Neuronal stem cell (in vitro differentiated cells): Measurements from ENCODE around the gene DPEP1.

Source experiments
- DNase-seq: peaks from one replicate; pipeline ENCODE4 v3.0.0-alpha.2; 2013; ENCODE audit warnings: low spot score
- H2AFZ ChIP-seq: one replicate; pipeline ENCODE4 v1.6.1; 2013; ENCODE audit warnings: mild to moderate bottlenecking, low read length, inconsistent platforms
- H2AK5ac ChIP-seq: 2 replicates; pipeline ENCODE4 v1.6.1; 2013; ENCODE audit warnings: low read depth, mild to moderate bottlenecking, inconsistent platforms, low read length, moderate library complexity, mixed read lengths
- H2BK120ac ChIP-seq: 2 replicates; pipeline ENCODE4 v1.6.1; 2013; ENCODE audit warnings: low read depth, mild to moderate bottlenecking, inconsistent platforms, low read length, moderate library complexity, mixed read lengths
- H2BK12ac ChIP-seq: one replicate; pipeline ENCODE4 v1.6.1; 2013; ENCODE audit warnings: low read length, inconsistent platforms
- H2BK15ac ChIP-seq: 2 replicates; pipeline ENCODE4 v1.6.1; 2013; ENCODE audit warnings: mild to moderate bottlenecking, low read length, inconsistent platforms, mixed read lengths
- H2BK5ac ChIP-seq: one replicate; pipeline ENCODE4 v1.6.1; 2013; ENCODE audit warnings: inconsistent platforms, mild to moderate bottlenecking, low read length, moderate library complexity
- H3K14ac ChIP-seq: one replicate; pipeline ENCODE4 v1.6.1; 2013; ENCODE audit warnings: low read length, inconsistent platforms
- H3K18ac ChIP-seq: 2 replicates; pipeline ENCODE4 v1.6.1; 2013; ENCODE audit warnings: low read length, inconsistent platforms
- H3K23ac ChIP-seq: 2 replicates; pipeline ENCODE4 v1.6.1; 2013; ENCODE audit warnings: low read depth, mild to moderate bottlenecking, mixed read lengths, low read length, inconsistent platforms; ENCODE audit not compliant: poor library complexity
- H3K27ac ChIP-seq: replicated peaks from 3 replicates; pipeline ENCODE4 v1.5.1; 2013; ENCODE audit warnings: low read length, inconsistent platforms
- H3K27me3 ChIP-seq, 3 experiments: 2 replicates each; pipeline ENCODE4 v1.6.1; 2013; ENCODE audit warnings: low read length in 3 of 3, mild to moderate bottlenecking in 2 of 3, inconsistent platforms in 1 of 3, low read depth in 1 of 3, mixed read lengths in 1 of 3, moderate library complexity in 1 of 3; ENCODE audit not compliant: control insufficient read depth in 3 of 3, insufficient read depth in 3 of 3
- H3K36me3 ChIP-seq, 2 donors: replicated peaks in 1 of 2; 2 replicates each; pipeline ENCODE4 v1.6.1; 2013; ENCODE audit warnings: low read length in 2 of 2; ENCODE audit not compliant: control insufficient read depth in 2 of 2, insufficient read depth in 2 of 2
- H3K4ac ChIP-seq: 2 replicates; pipeline ENCODE4 v1.6.1; 2013; ENCODE audit warnings: inconsistent platforms, mild to moderate bottlenecking, low read length, moderate library complexity
- H3K4me1 ChIP-seq, 2 donors: 1 replicate in 1 of 2; 2 replicates in 1 of 2; pipeline ENCODE4 v1.6.1; 2013; ENCODE audit warnings: low read length in 2 of 2, low read depth in 1 of 2; ENCODE audit not compliant: control insufficient read depth in 2 of 2, insufficient read depth in 1 of 2
- H3K4me2 ChIP-seq: one replicate; pipeline ENCODE4 v1.6.1; 2013; ENCODE audit warnings: mild to moderate bottlenecking, low read length, inconsistent platforms; ENCODE audit not compliant: insufficient read depth, poor library complexity, severe bottlenecking
- H3K4me3 ChIP-seq, 2 donors: 2 replicates each; pipeline ENCODE4 v1.5.1; 2013; ENCODE audit warnings: low read length in 2 of 2, mild to moderate bottlenecking in 2 of 2, inconsistent platforms in 1 of 2, moderate library complexity in 1 of 2
- H3K79me1 ChIP-seq: one replicate; pipeline ENCODE4 v1.6.1; 2013; ENCODE audit warnings: low read depth, mild to moderate bottlenecking, inconsistent platforms, low read length, moderate library complexity
- H3K9ac ChIP-seq: one replicate; pipeline ENCODE4 v1.6.1; 2013; ENCODE audit warnings: mild to moderate bottlenecking, low read depth, low read length, inconsistent platforms; ENCODE audit not compliant: poor library complexity
- H3K9me3 ChIP-seq, 2 donors: replicated peaks in 1 of 2; 2 replicates each; pipeline versions ENCODE3 to v1.6.1; 2013; ENCODE audit warnings: low read length in 2 of 2, mild to moderate bottlenecking in 2 of 2, inconsistent platforms in 1 of 2, low read depth in 1 of 2, mixed read lengths in 1 of 2, moderate library complexity in 1 of 2; ENCODE audit not compliant: control insufficient read depth in 2 of 2, insufficient read depth in 1 of 2
- H4K8ac ChIP-seq: one replicate; pipeline ENCODE4 v1.6.1; 2013; ENCODE audit warnings: low read depth, mild to moderate bottlenecking, inconsistent platforms, low read length, moderate library complexity
- H4K91ac ChIP-seq: one replicate; pipeline ENCODE4 v1.6.1; 2013; ENCODE audit warnings: low read length, low read depth, mild to moderate bottlenecking, inconsistent platforms; ENCODE audit not compliant: poor library complexity
- whole genome bisulfite sequencing, 2 donors: extraction: QIAGEN DNeasy Blood & Tissue Kit; methylation state at CpG; one replicate each; pipeline ENCODE4 v1.1.7; 2013; ENCODE audit warnings: missing lambda C conversion rate in 2 of 2, mixed read lengths in 1 of 2; ENCODE audit not compliant: insufficient read length in 2 of 2, insufficient replicate concordance in 1 of 2; ENCODE audit errors: extremely low coverage in 2 of 2; 5-methylcytosine and 5-hydroxymethylcytosine counted together

The DPEP1 gene

GRCh38 chr16:89617036-89617435 is 3.6 kb downstream of the DPEP1 start:
- no peaks in the 10 kb centered on the region for H3K36me3 ChIP-seq
- no CpG with 5 or more reads among the region's 6 CpGs for WGBS, 2 donors
- H3K18ac ChIP-seq: no peak overlapping the region
- H2AK5ac ChIP-seq: peak overlapping the region; percentile 0
- H3K27me3 ChIP-seq: no peaks in the 10 kb centered on the region
- H3K4me3 ChIP-seq: no peak overlapping the region
- no peaks in the 10 kb centered on the region for H3K79me1 ChIP-seq
- no peak overlapping the region for H2BK15ac ChIP-seq
- H3K23ac ChIP-seq: peak overlapping the region; percentile 51
- H2BK5ac ChIP-seq: no peak overlapping the region
- DNase-seq: no peak
- no peak overlapping the region for H3K4ac ChIP-seq
- no peak overlapping the region for H4K91ac ChIP-seq
- peaks cover 13 to 22% of the 10 kb centered on the region in 2 donors for H3K4me1 ChIP-seq
- H2BK120ac ChIP-seq: no peak overlapping the region
- H2BK12ac ChIP-seq: peak overlapping the region; percentile 65
- H3K4me2 ChIP-seq: no peak overlapping the region
- no peak overlapping the region for H4K8ac ChIP-seq
- H3K9me3 ChIP-seq: no peaks in the 10 kb centered on the region
- peak overlapping the region; percentile 75 for H3K14ac ChIP-seq
- H3K9ac ChIP-seq: no peak overlapping the region
- no peak overlapping the region for H3K27ac ChIP-seq
- H2AFZ ChIP-seq: no peak overlapping the region

- H3K14ac ChIP-seq: no peak overlapping the region
- no peak overlapping the region for H3K4me3 ChIP-seq
- no peak overlapping the region for H3K4me2 ChIP-seq
- H4K91ac ChIP-seq: no peak overlapping the region
- H3K27me3 ChIP-seq: no peaks in the 10 kb centered on the region
- no peak overlapping the region for H2BK12ac ChIP-seq
- H3K9me3 ChIP-seq: no peaks in the 10 kb centered on the region
- H4K8ac ChIP-seq: no peak overlapping the region
- H2BK5ac ChIP-seq: no peak overlapping the region
- H2AFZ ChIP-seq: no peak overlapping the region
- no peak overlapping the region for H3K9ac ChIP-seq
- no peaks in the 10 kb centered on the region for H3K79me1 ChIP-seq
- H3K4me1 ChIP-seq: peaks cover 13 to 17% of the 10 kb centered on the region in 2 donors
- H3K27ac ChIP-seq: no peak overlapping the region
- H3K4ac ChIP-seq: no peak overlapping the region
- H2BK120ac ChIP-seq: no peak overlapping the region
- no peak overlapping the region for H3K23ac ChIP-seq
- no peaks in the 10 kb centered on the region for H3K36me3 ChIP-seq
- no peak overlapping the region for H2BK15ac ChIP-seq
- DNase-seq: no peak
- WGBS, 2 donors: no CpG with 5 or more reads among the region's 16 CpGs
- H2AK5ac ChIP-seq: no peak overlapping the region
- no peak overlapping the region for H3K18ac ChIP-seq
These were observed 4.9 kb downstream of the DPEP1 start for GRCh38 chr16:89618109-89618998.

GRCh38 chr16:89619840-89620239 is 6.4 kb downstream of the DPEP1 start:
- Histone ChIP-seq H3K27me3 (no peaks in the 10 kb centered on the region), H3K9ac (no peak overlapping the region), H3K4me2 (no peak overlapping the region), H2AK5ac (peak overlapping the region; percentile 92), H2BK120ac (no peak overlapping the region), H3K27ac (no peak overlapping the region), H4K8ac (no peak overlapping the region), H2BK5ac (no peak overlapping the region), H3K18ac (peak overlapping the region; percentile 85), H3K4me1 (peaks cover 22 to 23% of the 10 kb centered on the region in 2 donors), H3K9me3 (no peaks in the 10 kb centered on the region), H4K91ac (no peak overlapping the region), H3K4ac (no peak overlapping the region), H3K23ac (no peak overlapping the region), H3K79me1 (no peaks in the 10 kb centered on the region), H3K36me3 (no peaks in the 10 kb centered on the region), H3K14ac (no peak overlapping the region), H2BK12ac (no peak overlapping the region), H2BK15ac (no peak overlapping the region), H2AFZ (peak overlapping the region; percentile 72), H3K4me3 (no peak overlapping the region)
- no CpG with 5 or more reads among the region's 12 CpGs for WGBS, 2 donors
- no peak for DNase-seq

GRCh38 chr16:89620406-89620841 is 7.0 kb downstream of the DPEP1 start:
- no peak overlapping the region for H3K4ac ChIP-seq
- no peaks in the 10 kb centered on the region for H3K79me1 ChIP-seq
- H3K23ac ChIP-seq: peak overlapping the region; percentile 75
- H3K27me3 ChIP-seq: no peaks in the 10 kb centered on the region
- H3K14ac ChIP-seq: no peak overlapping the region
- H3K18ac ChIP-seq: peak overlapping the region; percentile 77
- peak overlapping the region; percentile 33 for H2BK12ac ChIP-seq
- no peak overlapping the region for H2BK5ac ChIP-seq
- H4K91ac ChIP-seq: no peak overlapping the region
- H3K9ac ChIP-seq: no peak overlapping the region
- H2BK120ac ChIP-seq: no peak overlapping the region
- H3K9me3 ChIP-seq: no peaks in the 10 kb centered on the region
- DNase-seq: no peak
- H3K4me2 ChIP-seq: no peak overlapping the region
- no peaks in the 10 kb centered on the region for H3K36me3 ChIP-seq
- H4K8ac ChIP-seq: no peak overlapping the region
- H2BK15ac ChIP-seq: no peak overlapping the region
- H3K4me3 ChIP-seq: peak overlapping the region in 1 of 2 donors; percentile 18
- no peak overlapping the region for H3K27ac ChIP-seq
- peaks cover 24 to 28% of the 10 kb centered on the region in 2 donors for H3K4me1 ChIP-seq
- H2AK5ac ChIP-seq: peak overlapping the region; percentile 92
- H2AFZ ChIP-seq: peak overlapping the region; percentile 72
- no CpG with 5 or more reads among the region's 16 CpGs for WGBS, 2 donors
